RWPE2 (cell line): ENCODE measurements around the gene HAUS7.

Experiments
- ATAC-seq: fragments of 200-7000 bp; cut with Tn5 transposase; 3 replicates; pipeline ENCODE4 v1.9.1; 2021; ENCODE audit warnings: low read depth
- DNase-seq: peaks from one replicate; pipeline ENCODE4 v3.0.0-alpha.2; 2020; ENCODE audit warnings: low spot score
- H3K27ac ChIP-seq: fragments of 450-650 bp; 2 replicates; pipeline ENCODE4 v1.5.1; 2017; ENCODE audit warnings: mild to moderate bottlenecking; ENCODE audit not compliant: poor library complexity, severe bottlenecking
- H3K27me3 ChIP-seq: fragments of 250-450 bp; sonication (Bioruptor Pico); 2 replicates; pipeline ENCODE4 v1.5.1; 2021; ENCODE audit warnings: mild to moderate bottlenecking, moderate library complexity; ENCODE audit not compliant: insufficient read depth, poor library complexity, severe bottlenecking
- H3K36me3 ChIP-seq: fragments of 250-450 bp; sonication (Bioruptor Pico); 2 replicates; pipeline ENCODE4 v1.5.1; 2020; ENCODE audit warnings: low read depth, mild to moderate bottlenecking, moderate library complexity
- H3K4me1 ChIP-seq: fragments of 250-450 bp; sonication (Bioruptor Pico); 2 replicates; pipeline ENCODE4 v1.5.1; 2021; ENCODE audit warnings: mild to moderate bottlenecking, moderate library complexity; ENCODE audit not compliant: insufficient read depth, poor library complexity, severe bottlenecking
- H3K4me3 ChIP-seq: fragments of 250-450 bp; sonication (Bioruptor Pico); 2 replicates; pipeline ENCODE4 v1.5.1; 2021; ENCODE audit warnings: mild to moderate bottlenecking, moderate library complexity; ENCODE audit not compliant: severe bottlenecking
- H3K9me3 ChIP-seq: fragments of 250-450 bp; sonication (Bioruptor Pico); 2 replicates; pipeline ENCODE4 v1.5.1; 2021; ENCODE audit warnings: mild to moderate bottlenecking, moderate library complexity; ENCODE audit not compliant: severe bottlenecking
- TF ChIP-seq, protein P1 (sequence below): fragments of 450-650 bp; IDR thresholded peaks from one replicate; pipeline ENCODE4 v1.5.1; 2017; ENCODE audit warnings: mild to moderate bottlenecking, moderate library complexity; ENCODE audit not compliant: poor library complexity, severe bottlenecking

HAUS7 gene

DNA sequence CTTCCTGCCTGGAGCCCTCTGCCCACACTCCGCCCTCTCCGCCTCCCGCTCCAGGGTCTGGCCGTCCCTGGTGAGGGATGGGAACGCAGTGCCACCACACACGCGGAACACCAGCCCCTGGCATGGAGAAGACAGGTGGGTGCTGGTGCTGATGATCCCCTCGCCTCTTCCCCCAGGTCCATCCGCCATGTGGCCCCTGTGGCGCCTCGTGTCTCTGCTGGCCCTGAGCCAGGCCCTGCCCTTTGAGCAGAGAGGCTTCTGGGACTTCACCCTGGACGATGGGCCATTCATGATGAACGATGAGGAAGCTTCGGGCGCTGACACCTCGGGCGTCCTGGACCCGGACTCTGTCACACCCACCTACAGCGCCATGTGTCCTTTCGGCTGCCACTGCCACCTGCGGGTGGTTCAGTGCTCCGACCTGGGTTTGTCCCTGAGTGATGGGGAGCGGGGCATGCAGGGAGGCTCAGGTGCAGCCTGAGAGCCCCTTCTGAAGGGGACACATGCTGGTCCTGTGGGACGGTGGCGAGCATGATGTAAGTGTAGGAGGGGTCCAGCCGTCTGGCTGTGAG, 34.2 kb upstream of the HAUS7 start:
- no peak overlapping the region for H3K27ac ChIP-seq
- H3K4me1 ChIP-seq = no peaks in the 10 kb centered on the region
- no peak for ATAC-seq
- no peak overlapping the region for H3K4me3 ChIP-seq
- no peak for DNase-seq
- TF ChIP-seq, protein P1, sequence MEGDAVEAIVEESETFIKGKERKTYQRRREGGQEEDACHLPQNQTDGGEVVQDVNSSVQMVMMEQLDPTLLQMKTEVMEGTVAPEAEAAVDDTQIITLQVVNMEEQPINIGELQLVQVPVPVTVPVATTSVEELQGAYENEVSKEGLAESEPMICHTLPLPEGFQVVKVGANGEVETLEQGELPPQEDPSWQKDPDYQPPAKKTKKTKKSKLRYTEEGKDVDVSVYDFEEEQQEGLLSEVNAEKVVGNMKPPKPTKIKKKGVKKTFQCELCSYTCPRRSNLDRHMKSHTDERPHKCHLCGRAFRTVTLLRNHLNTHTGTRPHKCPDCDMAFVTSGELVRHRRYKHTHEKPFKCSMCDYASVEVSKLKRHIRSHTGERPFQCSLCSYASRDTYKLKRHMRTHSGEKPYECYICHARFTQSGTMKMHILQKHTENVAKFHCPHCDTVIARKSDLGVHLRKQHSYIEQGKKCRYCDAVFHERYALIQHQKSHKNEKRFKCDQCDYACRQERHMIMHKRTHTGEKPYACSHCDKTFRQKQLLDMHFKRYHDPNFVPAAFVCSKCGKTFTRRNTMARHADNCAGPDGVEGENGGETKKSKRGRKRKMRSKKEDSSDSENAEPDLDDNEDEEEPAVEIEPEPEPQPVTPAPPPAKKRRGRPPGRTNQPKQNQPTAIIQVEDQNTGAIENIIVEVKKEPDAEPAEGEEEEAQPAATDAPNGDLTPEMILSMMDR = no peak
- H3K9me3 ChIP-seq = no peaks in the 10 kb centered on the region
- H3K27me3 ChIP-seq = no peaks in the 10 kb centered on the region
- no peaks in the 10 kb centered on the region for H3K36me3 ChIP-seq

DNA sequence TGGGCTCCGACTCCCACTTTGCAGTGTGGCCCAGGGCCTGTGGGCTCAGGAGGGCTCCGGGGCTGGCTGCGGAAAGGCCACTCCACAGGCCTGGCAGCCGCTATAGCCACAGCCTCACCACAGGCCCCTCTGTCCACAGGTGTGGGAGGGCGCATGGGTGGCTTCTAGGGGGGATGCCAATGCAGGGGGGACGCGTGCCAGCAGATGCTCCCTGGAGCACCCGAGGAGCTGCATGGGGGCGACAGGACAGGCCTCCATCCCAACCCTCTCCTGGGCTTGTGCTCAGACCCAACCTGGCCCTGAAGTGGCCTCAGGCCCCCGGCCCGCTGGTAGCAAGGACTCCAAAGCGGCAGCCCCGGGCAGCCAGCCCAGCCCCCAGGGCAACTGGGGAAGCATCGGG, 32.4 kb upstream of the HAUS7 start:
- Histone ChIP-seq H3K9me3 (no peaks in the 10 kb centered on the region), H3K27me3 (no peaks in the 10 kb centered on the region), H3K27ac (no peak overlapping the region), H3K4me1 (no peaks in the 10 kb centered on the region), H3K4me3 (no peak overlapping the region), H3K36me3 (no peaks in the 10 kb centered on the region)
- TF ChIP-seq, protein P1 = no peak
- ATAC-seq (no peak), DNase-seq (no peak)

DNA sequence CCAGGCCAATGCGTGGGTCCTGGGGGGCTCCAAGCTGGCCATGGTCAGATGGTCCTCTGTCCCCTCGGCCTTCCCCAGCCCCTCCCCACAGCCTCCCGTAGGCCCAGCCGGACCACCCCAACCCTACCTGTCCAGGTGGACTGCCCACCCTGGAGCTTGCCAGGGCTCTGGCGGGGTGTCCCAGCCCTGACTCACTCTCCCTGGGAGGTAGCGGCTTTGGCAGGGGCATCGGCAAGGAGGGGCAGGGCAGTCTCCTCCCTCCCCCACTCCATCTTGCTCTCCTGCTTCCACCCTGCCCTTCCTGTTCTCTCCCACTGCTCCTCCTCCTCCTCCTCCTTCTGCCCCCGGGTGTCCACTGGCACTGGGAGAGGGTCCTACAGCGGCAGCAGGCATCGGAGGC, 31.8 kb upstream of the HAUS7 start:
- no peak for ATAC-seq
- no peak for DNase-seq
- H3K4me1 ChIP-seq = no peaks in the 10 kb centered on the region
- H3K27ac ChIP-seq = no peak overlapping the region
- H3K36me3 ChIP-seq = no peaks in the 10 kb centered on the region
- TF ChIP-seq, protein P1 = no peak
- H3K27me3 ChIP-seq = no peaks in the 10 kb centered on the region
- no peak overlapping the region for H3K4me3 ChIP-seq
- H3K9me3 ChIP-seq = no peaks in the 10 kb centered on the region

DNA sequence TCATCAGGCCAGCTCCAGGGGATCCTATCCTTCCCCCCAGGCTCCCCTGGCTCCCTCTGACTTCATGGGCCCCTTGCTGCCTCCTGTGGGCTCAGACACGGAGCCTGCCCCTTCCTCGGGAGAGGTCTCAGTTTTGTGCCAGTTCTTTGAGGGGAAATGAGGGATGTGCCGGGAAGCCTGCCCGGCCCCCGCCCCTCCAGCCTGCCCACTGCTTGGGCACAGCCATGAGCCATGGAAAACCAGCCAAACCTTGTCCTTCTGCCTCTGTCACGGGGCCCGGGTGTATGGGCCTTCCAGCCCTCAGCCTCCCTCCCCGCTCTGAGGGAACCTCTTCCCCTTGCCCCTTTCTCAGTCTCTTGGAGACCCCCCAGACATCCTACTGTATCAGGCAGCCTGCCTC, 31.2 kb upstream of the HAUS7 start:
- ATAC-seq (no peak), DNase-seq (no peak)
- H3K27me3 ChIP-seq = no peaks in the 10 kb centered on the region
- no peaks in the 10 kb centered on the region for H3K36me3 ChIP-seq
- no peak overlapping the region for H3K4me3 ChIP-seq
- TF ChIP-seq, protein P1 = no peak
- H3K9me3 ChIP-seq = no peaks in the 10 kb centered on the region
- H3K4me1 ChIP-seq = no peaks in the 10 kb centered on the region
- H3K27ac ChIP-seq = no peak overlapping the region

DNA sequence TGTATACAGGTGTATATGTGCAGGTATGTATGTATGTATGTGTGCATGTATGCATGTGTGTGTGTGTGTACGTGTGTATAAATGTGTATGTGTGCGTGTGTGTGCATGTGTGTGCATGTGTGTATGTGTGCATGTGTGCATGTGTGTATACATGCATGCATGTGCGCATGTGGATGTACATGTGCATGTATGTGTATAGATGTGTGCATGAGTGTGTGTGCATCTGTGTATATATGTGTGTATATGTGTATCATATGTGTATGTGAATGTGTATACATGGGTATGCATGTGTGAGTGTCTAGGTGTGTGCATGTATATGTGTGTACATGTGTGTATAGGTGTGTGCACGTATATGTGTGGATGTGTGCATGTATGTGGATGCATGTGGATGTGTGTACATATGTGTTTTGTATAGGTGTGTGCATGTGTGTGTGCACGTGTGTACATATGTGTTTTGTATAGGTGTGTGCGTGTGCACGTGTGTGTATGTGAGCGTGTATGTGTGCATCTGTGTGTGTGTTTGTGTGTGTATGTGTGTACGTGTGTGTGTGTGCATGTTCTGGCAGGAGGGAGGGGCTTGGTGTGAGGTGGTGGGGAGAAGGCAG, 30.4 kb upstream of the HAUS7 start:
- H3K27me3 ChIP-seq = no peaks in the 10 kb centered on the region
- no peaks in the 10 kb centered on the region for H3K9me3 ChIP-seq
- TF ChIP-seq, protein P1 = no peak
- no peak overlapping the region for H3K27ac ChIP-seq
- no peaks in the 10 kb centered on the region for H3K4me1 ChIP-seq
- no peaks in the 10 kb centered on the region for H3K36me3 ChIP-seq
- ATAC-seq (no peak), DNase-seq (no peak)
- no peak overlapping the region for H3K4me3 ChIP-seq
